PC-9 (cell line): Measurements from ENCODE around the gene TUBE1. TPM values are rescaled to one million over a fixed set of nuclear protein-coding genes. Genes with fewer than 3 reads are reported as not detected.

Experiments
- BruUV-seq: library from RNA; stranded (reverse); fragments of 400-500 nt; replicated peaks from 2 replicates; lab custom pipeline; 2021; lab: Mats Ljungman, UMichigan
- CTCF ChIA-PET: fragments of 300-600 bp; sonication (Branson Sonifier 250); formaldehyde crosslinking; loops from one replicate; lab custom pipeline; 2022; ENCODE audit warnings: antibody characterized with exemption; lab: Charles Lee
- POLR2A ChIA-PET: fragments of 300-600 bp; sonication (Branson Sonifier 250); formaldehyde crosslinking; loops from one replicate; lab custom pipeline; 2022; ENCODE audit warnings: antibody characterized with exemption; ENCODE audit not compliant: unreplicated experiment; lab: Charles Lee
- DNase-seq, 2 experiments: peaks; one replicate each; pipeline versions ENCODE4 v3.0.0 to v3.0.0-alpha.2; 2015 to 2022; ENCODE audit warnings: mixed read lengths in 1 of 2
- H2AFZ ChIP-seq: fragments of 200-600 bp; sonication (generic); 2 replicates; pipeline ENCODE4 v1.8.1; 2017; ENCODE audit warnings: antibody characterized with exemption
- H3F3A ChIP-seq: fragments of 200-600 bp; sonication (generic); 2 replicates; pipeline ENCODE4 v1.8.1; 2017; ENCODE audit warnings: antibody characterized with exemption, mild to moderate bottlenecking, low read depth; ENCODE audit not compliant: insufficient read depth
- H3K27ac ChIP-seq: fragments of 200-600 bp; sonication (generic); 2 replicates; pipeline ENCODE4 v1.6.1; 2016; ENCODE audit warnings: mixed run types
- H3K27me3 ChIP-seq: fragments of 200-600 bp; sonication (generic); 2 replicates; pipeline ENCODE4 v1.6.1; 2016; ENCODE audit warnings: low read depth, mixed run types; ENCODE audit not compliant: insufficient read depth
- H3K36me3 ChIP-seq: fragments of 200-600 bp; sonication (generic); 2 replicates; pipeline ENCODE4 v1.6.1; 2016; ENCODE audit warnings: low read depth, mixed run types
- H3K4me1 ChIP-seq: fragments of 200-600 bp; sonication (generic); replicated peaks from 2 replicates; pipeline ENCODE4 v1.6.1; 2016; ENCODE audit warnings: mixed run types; ENCODE audit not compliant: insufficient read depth
- H3K4me2 ChIP-seq: fragments of 200-600 bp; sonication (generic); 2 replicates; pipeline ENCODE4 v1.6.1; 2017; ENCODE audit warnings: mixed run types
- H3K4me3 ChIP-seq: fragments of 200-600 bp; sonication (generic); 2 replicates; pipeline ENCODE4 v1.6.1; 2016; ENCODE audit warnings: mixed run types
- H3K79me2 ChIP-seq: fragments of 200-600 bp; sonication (generic); 2 replicates; pipeline ENCODE4 v1.6.1; 2017; ENCODE audit warnings: low read depth, mixed run types
- H3K9me2 ChIP-seq: fragments of 200-600 bp; sonication (generic); 2 replicates; pipeline ENCODE4 v1.8.1; 2017; ENCODE audit warnings: mild to moderate bottlenecking; ENCODE audit not compliant: insufficient read depth
- H3K9me3 ChIP-seq: fragments of 200-600 bp; sonication (generic); 2 replicates; pipeline ENCODE4 v1.8.1; 2016; ENCODE audit warnings: low read depth; ENCODE audit not compliant: insufficient read depth
- H4K20me1 ChIP-seq: fragments of 200-600 bp; sonication (generic); 2 replicates; pipeline ENCODE4 v1.8.1; 2017; ENCODE audit not compliant: insufficient read depth
- CTCF ChIP-seq: fragments of 200-600 bp; sonication (generic); conservative IDR thresholded peaks from 2 replicates; pipeline ENCODE4 v1.6.1; 2017; ENCODE audit warnings: mixed run types, antibody characterized with exemption, mild to moderate bottlenecking, moderate library complexity
- EZH2 ChIP-seq: fragments of 200-600 bp; sonication (generic); IDR thresholded peaks from 2 replicates; pipeline ENCODE4 v1.8.0; 2017; ENCODE audit warnings: antibody characterized with exemption, low read depth
- intact Hi-C: fragments of 100-400 bp; cut with micrococcal nuclease; formaldehyde crosslinking; loops from one replicate; pipeline ENCODE4 v1.10.0; 2022; ENCODE audit not compliant: unreplicated experiment
- total RNA-seq: library from RNA; stranded (reverse); gene quantifications from 2 replicates; pipeline ENCODE4 v1.2.3, GENCODE V29; 2021

The TUBE1 gene
- total RNA-seq, 1 experiment from 2014 or later = 30.3 TPM

DNA sequence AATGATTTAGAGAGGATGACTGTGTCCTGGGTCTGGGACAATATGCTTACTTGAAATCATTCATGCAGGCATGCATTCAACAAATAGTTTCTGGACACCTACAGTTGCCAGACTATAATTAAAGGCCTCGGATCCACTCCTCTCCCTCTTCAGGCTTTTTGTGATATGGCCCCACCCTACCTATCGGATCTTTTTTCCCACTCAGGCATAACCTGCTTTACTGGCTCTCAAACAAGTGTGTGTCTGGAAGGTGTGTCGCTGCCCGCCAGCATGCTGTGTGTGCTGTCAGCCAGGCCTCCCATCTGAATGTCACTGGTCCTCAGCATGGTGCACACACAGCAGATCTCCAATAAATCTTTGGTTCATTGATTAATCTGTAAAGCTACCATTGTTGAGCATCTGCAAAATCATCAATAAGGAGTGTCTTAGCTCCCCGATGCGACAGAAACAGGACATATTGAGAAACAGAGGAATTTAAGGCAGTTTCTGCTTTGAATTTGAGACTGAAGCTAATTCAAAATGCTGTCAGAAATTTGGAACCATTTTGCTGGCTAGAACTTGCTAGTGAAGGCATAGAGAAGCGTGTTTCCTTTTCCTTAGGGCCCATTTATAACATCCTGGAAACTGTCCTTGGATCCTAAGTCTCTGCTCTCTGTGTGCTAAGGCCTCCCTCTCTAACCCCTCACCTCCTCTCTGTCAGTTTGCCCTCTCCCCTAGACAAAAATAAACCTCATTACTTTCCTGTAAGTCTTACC, 56.9 kb downstream of the TUBE1 start:
- H2AFZ ChIP-seq = no peak overlapping the region
- ChIA-PET CTCF (no interaction called here), POLR2A (no interaction called here)

DNA sequence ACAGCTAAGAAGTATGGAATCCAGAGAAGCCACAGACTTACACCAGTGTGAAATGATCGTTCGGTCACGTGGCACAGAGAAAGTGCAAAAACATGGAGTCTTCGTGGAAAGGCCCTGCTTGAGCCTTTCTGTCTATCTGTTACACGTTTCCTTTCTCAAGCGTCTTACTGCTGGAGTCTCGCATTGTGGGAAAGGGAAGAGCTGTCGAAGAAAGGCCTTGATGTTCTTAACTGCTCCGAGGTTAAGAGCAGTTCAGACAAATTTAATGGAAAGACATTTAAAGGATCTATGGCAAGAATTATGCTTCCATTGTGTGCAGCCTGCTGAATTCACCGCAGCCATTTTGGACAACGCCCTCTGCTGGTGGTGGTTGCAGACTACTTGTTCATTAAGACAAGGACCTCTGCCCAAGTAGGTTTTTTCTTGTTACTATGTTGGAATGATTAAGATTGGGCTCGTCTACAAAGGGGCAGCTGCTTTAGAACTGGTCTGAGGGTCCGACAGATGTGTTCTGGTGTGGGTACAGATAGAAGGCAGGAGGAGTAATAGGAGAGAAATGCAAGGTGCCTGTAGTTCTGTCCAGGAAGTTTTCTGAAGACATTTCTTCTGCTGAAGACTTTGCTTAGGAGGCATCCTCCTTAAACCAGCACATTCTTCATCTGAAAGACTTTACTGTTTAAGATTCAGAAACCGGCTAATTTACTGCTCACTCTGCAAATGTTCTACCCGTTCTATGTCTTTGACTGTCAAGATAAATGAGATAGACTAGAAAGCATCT, 58.0 kb downstream of the TUBE1 start:
- CTCF ChIA-PET = no interaction called here
- H3F3A ChIP-seq = no peaks in the 10 kb centered on the region
- no peak overlapping the region for H3K27ac ChIP-seq
- BruUV-seq = no TSS peak
- no peaks in the 10 kb centered on the region for H3K36me3 ChIP-seq
- DNase-seq = peak; percentile 45 to 54
- no peak overlapping the region for H3K4me2 ChIP-seq
- H3K79me2 ChIP-seq = no peaks in the 10 kb centered on the region
- no peak for TF ChIP-seq EZH2
- TF ChIP-seq CTCF = peak; percentile 93
- no peak overlapping the region for H3K4me3 ChIP-seq
- 0 out of 2 replicates have a peak, but pooled peaks cover 1% of the 10 kb centered on the region for H3K9me3 ChIP-seq
- H3K9me2 ChIP-seq = no peaks in the 10 kb centered on the region; the same call in 1 of the 2 replicates
- no peak overlapping the region for H2AFZ ChIP-seq
- H3K4me1 ChIP-seq = peaks cover 14% of the 10 kb centered on the region; the same call in 1 of the 2 replicates
- POLR2A ChIA-PET = no interaction called here
- H3K27me3 ChIP-seq = no peaks in the 10 kb centered on the region
- intact Hi-C loops = no loop called here
- no peaks in the 10 kb centered on the region; the same call in 1 of the 2 replicates for H4K20me1 ChIP-seq

More for the DNA sequence above, 56.9 kb downstream of the TUBE1 start:
- Histone ChIP-seq H3K4me3 (no peak overlapping the region), H3F3A (no peaks in the 10 kb centered on the region), H3K4me1 (peaks cover 14% of the 10 kb centered on the region; the same call in 1 of the 2 replicates), H3K27me3 (no peaks in the 10 kb centered on the region), H3K4me2 (no peak overlapping the region), H3K9me2 (no peaks in the 10 kb centered on the region; the same call in 1 of the 2 replicates), H4K20me1 (no peaks in the 10 kb centered on the region; the same call in 1 of the 2 replicates), H3K9me3 (no peaks in the 10 kb centered on the region), H3K79me2 (no peaks in the 10 kb centered on the region), H3K36me3 (no peaks in the 10 kb centered on the region), H3K27ac (no peak overlapping the region)
- no peak for TF ChIP-seq CTCF
- intact Hi-C loops = no loop called here
- DNase-seq = peak in 1 of 2 experiments; percentile 63
- BruUV-seq = no TSS peak

- intact Hi-C loops = no loop called here
- Histone ChIP-seq H4K20me1 (no peaks in the 10 kb centered on the region; the same call in 1 of the 2 replicates), H3K9me3 (peaks cover 7% of the 10 kb centered on the region; the same call in 1 of the 2 replicates), H3K9me2 (no peaks in the 10 kb centered on the region; the same call in 1 of the 2 replicates), H3K4me2 (no peak overlapping the region), H3K4me3 (no peak overlapping the region), H3K27me3 (no peaks in the 10 kb centered on the region), H3F3A (no peaks in the 10 kb centered on the region), H3K4me1 (peaks cover 14% of the 10 kb centered on the region; the same call in 1 of the 2 replicates), H2AFZ (no peak overlapping the region), H3K36me3 (no peaks in the 10 kb centered on the region), H3K79me2 (no peaks in the 10 kb centered on the region), H3K27ac (no peak overlapping the region)
- ChIA-PET POLR2A (no interaction called here), CTCF (no interaction called here)
- no peak for DNase-seq
- BruUV-seq = no TSS peak
- no peak for TF ChIP-seq EZH2
- TF ChIP-seq CTCF = no peak
Observed at GRCh38 chr6:112027942-112028674, 59.2 kb downstream of the TUBE1 start.
